Measurements from ENCODE around the gene NME7.

DNA sequence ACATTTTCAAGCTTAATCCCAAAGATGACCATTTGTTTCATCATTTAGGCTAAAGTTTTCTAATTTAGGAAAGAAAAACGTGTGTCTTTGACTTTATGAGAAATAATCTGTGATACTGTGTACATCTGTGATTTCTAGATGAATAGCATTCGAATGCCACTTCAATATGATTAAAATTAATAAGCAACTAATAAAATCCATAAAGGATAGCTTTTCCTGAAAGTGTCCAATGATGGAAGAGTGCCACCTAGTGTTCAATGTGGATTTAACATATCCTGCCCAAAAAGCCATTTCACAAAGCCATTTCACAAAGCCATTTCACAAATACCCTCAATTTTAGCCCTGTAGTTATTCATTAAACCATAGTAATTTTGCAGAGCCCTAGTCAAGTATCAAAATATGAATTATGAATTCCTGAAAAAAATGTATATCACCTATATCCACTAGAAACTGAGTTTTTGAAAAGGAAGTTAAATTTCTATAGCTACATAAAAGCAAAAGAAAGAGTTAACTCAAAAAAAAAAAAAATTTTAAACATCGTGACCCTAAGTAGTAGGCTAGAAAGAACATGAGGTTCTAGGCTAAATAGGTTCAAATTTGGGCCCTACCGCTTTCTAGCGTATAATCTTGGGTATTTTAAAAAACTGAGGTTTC, 19.1 kb downstream of the NME7 start:
- TF ChIP-seq CTCF (conservative IDR thresholded peaks at IDR 0.05; ENCODE audit: low read length) (peak; percentile 95), EZH2phosphoT487 (IDR thresholded peaks at IDR 0.05; ENCODE audit: borderline replicate concordance) (no peak)

All from Loucy (cell line).